CD1c-positive myeloid dendritic cell (primary cell): ENCODE data around the gene HECTD4.

ENCODE experiments used
- DNase-seq: peaks from one replicate; pipeline ENCODE4 v3.0.0-alpha.2; 2016; ENCODE audit errors: extremely low spot score

The HECTD4 gene

GRCh38 chr12:112322882-112323547, 59.2 kb downstream of the HECTD4 start:
- DNase-seq = no peak

GRCh38 chr12:112322441-112322840, 59.8 kb downstream of the HECTD4 start:
- DNase-seq = no peak

- DNase-seq = no peak
Observed at GRCh38 chr12:112321245-112321644, 61.0 kb downstream of the HECTD4 start.

- no peak for DNase-seq
Observed at GRCh38 chr12:112319395-112319794, 62.8 kb downstream of the HECTD4 start.

GRCh38 chr12:112317481-112317880, 64.8 kb downstream of the HECTD4 start:
- no peak for DNase-seq

GRCh38 chr12:112314981-112315380, 67.2 kb downstream of the HECTD4 start:
- DNase-seq = no peak

GRCh38 chr12:112309797-112310196, 72.4 kb downstream of the HECTD4 start:
- DNase-seq = no peak

- DNase-seq = no peak
Observed at GRCh38 chr12:112308652-112309051, 73.6 kb downstream of the HECTD4 start.

GRCh38 chr12:112308161-112308560, 74.1 kb downstream of the HECTD4 start:
- no peak for DNase-seq

GRCh38 chr12:112307317-112308011, 74.8 kb downstream of the HECTD4 start:
- DNase-seq = no peak

GRCh38 chr12:112305951-112306350, 76.3 kb downstream of the HECTD4 start:
- no peak for DNase-seq

- DNase-seq = no peak
Observed at GRCh38 chr12:112304436-112304835, 77.8 kb downstream of the HECTD4 start.

GRCh38 chr12:112303799-112304198, 78.4 kb downstream of the HECTD4 start:
- no peak for DNase-seq

- peak; percentile 4 for DNase-seq
Observed at GRCh38 chr12:112303004-112303403, 79.2 kb downstream of the HECTD4 start.

- no peak for DNase-seq
Observed at GRCh38 chr12:112299704-112300103, 82.5 kb downstream of the HECTD4 start.

- DNase-seq = no peak
Observed at GRCh38 chr12:112297188-112297587, 85.0 kb downstream of the HECTD4 start.

- DNase-seq = no peak
Observed at GRCh38 chr12:112296183-112296582, 86.0 kb downstream of the HECTD4 start.

GRCh38 chr12:112294793-112295192, 87.4 kb downstream of the HECTD4 start:
- DNase-seq = no peak

GRCh38 chr12:112288638-112289037, 93.6 kb downstream of the HECTD4 start:
- DNase-seq = no peak

GRCh38 chr12:112285600-112286401, 96.4 kb downstream of the HECTD4 start:
- DNase-seq = no peak

GRCh38 chr12:112283546-112283945, 98.7 kb downstream of the HECTD4 start:
- no peak for DNase-seq

- DNase-seq = no peak
Observed at GRCh38 chr12:112282920-112283319, 99.3 kb downstream of the HECTD4 start.

- no peak for DNase-seq
Observed at GRCh38 chr12:112275836-112276235, 106.4 kb downstream of the HECTD4 start.
